NCI-H2171 (cell line): ENCODE results near the gene TMEM125.

Source experiments
- DNase-seq: peaks from one replicate; lab custom pipeline; 2025; lab: John Stamatoyannopoulos, UW

The TMEM125 gene

DNA sequence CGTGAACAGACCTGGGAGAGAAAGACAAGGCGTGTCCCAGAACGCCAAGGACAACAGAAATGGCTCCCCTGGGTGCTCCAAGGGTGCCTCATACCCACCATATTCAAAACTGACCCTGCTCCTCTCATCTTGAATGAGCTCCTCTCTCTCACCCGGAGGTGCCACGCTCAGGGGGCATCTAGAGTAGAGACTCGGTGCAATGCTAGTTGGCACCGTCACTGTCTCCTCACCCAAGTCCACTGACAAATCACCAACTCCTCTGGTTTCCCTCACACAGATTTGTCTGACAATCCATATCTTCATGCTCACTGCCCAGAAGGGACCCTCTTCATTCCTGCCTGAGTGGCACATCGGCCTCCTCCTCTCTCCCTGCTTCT, 5.0 kb downstream of the TMEM125 start:
- DNase-seq, result no peak

DNA sequence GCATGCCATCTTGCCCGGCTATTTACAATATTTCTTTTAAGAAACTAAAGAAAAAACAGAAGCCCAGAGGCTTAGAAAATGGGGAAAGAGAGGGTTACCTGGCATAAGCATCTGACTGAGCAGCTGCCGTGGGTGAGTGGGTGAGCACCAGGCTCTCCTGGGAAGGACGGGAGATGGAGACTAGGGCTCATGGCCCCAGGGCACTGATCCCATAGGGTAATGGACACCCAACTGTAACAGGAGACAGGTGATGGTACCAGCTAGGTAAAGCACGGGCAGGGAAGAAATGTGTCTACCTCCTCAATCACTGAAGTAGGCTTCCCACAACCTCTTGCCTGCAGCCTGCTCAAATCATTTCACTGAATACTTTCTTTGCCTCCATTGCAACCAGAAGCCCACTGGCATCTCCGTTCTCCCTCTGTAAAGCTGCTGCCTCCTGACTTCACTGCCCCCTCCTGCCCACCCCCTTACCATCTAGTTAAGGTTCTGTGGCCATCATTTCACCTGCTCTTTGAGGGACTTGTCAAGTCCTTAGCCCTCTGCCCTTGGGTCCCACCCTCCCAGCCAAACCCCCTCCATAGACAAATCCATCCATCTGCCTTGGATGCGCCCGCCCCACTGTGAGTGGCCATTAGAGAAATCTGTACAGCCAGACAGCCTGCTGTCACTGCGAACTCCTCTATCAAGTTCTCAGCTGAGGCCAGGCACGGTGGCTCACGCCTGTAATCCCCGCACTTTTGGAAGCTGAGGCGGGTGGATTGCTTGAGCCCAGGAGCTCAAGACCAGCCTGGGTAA, 6.2 kb downstream of the TMEM125 start:
- no peak for DNase-seq

DNA sequence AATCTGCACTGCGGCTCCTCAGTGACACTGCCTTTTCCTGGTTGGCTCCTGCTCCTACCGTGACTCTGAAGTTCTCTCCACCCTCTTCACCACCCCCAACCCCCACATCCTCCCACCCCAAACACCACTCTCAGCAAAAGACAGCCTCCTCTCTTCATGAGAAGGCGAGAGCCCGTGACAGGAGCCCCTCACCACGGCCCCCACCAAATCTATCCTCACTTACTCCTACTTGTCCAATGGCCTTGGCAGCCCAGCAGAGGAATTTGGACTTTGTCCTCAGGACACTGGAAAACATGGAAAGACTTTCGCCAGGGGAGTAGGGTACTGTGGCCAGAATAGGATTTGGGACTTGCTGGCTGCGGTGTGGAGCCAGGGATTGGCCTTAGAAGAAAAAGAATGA, 6.9 kb downstream of the TMEM125 start:
- no peak for DNase-seq

DNA sequence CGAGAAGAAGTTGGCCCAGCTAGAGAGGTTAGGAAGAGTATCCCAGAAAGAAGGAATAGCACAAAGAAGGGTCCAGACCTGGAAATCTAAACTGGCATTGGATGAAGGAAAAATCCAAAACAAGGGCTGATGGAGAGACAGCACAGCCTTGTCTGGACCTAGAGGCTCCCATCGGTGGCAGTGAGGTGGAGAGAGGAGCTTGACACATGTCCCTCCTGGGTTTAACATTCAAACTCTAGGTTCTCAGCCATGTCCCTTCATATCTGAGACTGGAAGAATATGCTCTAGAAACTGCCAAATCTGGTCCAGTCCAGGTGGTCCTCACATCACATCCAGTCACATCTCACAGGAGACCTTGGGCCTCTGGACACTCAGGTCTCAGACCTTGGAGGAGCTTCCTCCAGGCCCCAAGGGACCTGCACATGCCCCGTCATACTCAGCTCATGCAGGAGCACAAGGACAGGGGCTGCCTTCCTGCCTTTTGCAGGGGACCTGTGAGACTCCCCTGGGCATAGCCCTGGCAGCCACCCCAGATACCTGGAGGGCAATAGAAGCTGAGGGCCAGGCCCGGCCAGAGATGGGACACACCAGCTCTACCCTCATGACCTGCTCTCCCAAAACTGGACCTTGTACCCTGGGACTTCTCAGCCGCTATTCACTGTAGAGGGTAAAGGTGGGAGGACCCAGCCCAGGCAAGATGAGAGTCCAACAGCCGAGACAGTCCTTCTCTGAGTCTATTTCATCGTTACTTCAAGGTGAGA, 7.5 kb downstream of the TMEM125 start:
- DNase-seq, result no peak

DNA sequence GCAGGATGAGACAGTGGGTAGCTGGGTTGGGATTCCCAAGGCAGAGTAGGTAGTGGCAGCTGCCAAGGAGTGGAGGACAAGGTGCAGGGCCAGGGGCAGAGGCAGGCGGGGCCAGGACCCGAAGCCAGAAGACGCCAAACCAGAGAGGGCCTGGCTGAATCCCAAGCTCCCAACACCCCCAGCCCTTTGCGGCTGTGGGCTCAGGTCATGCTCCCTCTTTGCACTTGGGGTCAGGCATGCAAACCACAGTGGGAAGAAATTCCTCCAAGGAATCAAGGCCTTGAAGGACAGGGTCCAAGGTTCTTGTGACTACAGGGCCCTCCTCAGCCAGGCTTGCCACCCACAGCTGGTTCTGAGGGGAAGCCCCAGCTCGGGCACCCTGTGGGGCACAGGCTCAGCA, 9.4 kb downstream of the TMEM125 start:
- DNase-seq, result no peak

DNA sequence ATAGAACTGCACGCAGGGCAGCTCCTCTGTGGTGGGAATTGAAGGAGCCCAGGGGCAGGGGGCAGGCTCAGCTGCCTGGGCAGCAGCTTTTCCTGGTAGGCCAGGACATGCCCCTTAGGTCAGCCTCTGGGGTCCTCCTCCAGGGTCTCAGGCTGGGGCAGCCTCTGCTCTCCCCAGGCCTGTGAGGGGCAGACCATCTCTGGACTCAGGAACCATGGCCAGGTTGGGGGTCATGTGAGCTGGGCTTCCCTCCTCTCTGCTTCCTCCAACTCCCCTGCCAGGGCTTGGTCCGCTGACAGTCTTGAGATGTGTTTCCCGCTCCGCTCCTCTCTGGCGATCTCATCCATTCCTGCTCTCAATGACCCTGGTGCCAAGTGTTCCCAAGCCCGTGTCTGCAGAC, 9.9 kb downstream of the TMEM125 start:
- DNase-seq, result no peak

DNA sequence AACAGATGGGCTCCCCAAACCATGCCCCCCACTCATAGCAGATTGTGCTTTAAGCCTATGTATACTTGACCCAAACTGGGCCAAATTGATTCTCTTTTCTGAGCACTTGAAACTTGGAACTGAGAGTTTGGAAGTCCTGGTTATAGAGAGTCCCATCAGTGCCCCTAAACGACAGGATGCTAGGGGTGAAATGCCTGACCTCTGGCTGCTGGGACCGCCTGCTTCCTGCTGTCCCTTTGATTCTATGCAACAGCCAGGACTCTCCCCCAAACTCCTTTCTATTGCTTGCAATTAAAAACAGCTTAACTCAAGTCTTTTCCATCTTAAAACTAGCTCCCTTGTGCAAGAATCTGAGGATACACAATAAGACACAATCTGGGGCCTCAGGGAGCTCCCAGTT, 10.9 kb downstream of the TMEM125 start:
- no peak for DNase-seq

DNA sequence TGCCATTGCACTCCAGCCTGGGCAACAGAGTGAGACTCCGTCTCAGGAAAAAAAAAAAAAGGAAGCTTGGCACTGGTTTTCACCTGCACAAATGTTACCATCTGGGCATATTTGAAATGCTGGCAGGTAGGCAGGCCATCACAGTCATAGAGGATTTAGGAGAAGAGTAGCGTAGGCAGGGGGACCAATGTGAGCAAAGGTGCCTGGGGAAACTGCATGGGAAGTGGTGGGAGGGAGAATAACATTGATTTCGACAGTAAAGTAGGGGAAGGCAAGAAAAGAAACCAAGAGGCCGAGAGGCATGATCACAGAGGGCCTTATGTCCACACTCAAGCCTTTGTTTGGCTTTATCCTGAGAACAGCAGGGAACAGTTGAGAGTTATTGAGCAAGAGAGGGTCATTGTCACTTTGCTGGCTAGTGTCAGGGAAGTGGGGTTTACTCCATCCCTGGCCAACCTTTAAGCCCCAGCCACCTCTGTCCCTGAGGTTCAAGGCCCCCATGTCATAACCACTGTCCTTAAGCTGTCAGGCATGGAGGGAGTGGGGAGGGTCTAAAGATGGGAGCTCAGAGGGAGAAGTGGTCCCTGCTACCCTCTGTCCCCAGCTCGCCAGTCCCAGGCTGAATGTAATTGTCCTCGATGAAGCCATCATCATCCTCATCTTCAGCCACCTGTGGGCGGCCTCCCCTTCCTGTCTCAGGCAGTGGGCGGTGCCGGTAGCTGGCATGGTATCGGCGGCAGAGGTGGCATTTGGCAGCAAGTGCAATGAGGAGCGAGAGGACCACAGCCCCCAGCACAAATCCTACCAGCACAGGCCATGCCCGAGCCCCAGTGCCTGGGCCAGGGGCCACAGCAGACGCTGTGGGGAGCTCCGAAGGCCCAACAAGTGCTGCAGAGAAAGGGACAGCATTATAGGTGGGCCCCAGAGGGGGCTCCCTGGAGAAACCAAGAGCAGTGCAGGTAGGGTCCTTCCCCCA, 12.7 kb downstream of the TMEM125 start:
- DNase-seq, result no peak

DNA sequence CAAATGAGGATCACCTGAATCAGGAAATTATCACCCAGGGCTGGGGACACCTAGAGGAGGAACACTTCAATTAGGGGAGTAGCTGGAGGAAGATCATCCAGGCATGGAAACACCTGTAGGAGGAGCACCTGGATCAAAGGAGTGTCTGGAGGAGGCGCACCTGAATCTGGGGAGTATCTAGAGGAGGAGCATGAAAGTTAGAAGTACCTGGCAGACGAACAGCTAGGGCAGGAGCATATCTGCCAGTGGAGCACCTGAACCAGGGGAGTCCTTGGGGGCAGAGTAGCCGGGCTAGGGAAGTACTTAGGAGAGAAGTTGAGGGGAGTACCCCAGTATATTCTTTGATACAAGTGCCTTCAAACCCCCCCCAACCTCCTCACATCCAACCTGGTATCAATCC, 14.3 kb downstream of the TMEM125 start:
- DNase-seq, result no peak

DNA sequence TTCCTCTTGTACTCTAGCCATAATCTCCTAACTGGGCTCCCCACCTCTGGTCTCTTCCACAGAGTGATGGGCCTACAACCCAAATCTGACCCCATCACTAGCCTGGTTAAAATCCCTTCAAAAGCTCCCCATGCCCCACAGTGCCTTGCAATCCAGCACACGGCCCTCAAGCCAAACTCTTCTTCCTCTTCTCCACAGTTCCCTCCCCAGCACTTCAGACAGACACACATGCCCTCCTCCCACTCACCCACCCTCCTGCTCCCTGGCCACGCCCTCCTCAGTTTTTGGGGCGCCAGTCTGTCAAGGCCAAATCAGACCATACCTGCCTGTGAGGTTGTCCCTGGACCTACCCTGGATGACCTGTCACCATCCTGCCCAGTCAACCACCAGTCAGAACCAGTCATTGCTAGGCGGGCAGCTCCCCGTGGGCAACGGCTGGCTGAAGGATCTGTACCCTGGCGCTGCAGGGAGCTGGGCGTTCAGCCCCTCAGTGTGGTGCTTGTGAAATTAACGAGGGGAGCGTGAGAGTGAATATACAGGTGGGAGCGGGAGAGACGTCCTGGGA, 14.8 kb downstream of the TMEM125 start:
- no peak for DNase-seq

DNA sequence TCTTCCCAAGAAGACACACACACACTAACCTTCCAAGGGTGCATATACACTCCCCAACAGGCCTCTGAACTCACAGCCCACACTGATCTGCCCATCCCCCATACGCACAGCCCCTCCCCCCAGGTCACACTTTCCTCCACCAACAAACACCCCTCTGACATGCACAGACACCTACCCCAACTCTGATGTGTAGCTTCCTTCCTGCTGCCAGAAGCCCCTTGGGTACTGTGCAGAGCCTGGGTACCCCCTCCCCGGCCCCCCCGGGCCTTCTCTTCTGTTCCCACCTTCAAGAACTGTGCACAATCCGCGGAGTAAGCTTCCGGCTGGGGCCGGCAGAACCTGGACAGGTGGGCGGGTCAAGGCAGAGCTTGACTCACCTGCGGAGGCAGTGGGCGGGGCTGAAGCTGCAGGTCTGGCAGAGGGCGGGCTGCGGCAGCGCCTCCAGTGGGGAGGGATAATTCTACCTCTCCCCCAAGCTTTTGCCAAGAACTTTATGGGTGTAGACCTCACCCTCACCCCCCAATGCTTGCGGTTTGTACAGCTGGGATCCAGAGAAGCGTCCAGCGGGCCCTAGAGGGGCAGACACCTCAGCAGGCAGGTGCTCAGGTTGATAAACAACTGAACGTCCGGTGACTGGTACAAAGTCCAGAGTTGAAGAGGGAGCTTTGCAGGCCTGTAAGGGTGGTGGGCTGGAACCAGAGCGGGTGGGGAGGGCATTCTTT, 15.6 kb downstream of the TMEM125 start, which contains the start of gene C1orf210:
C1orf210 (minus strand) TSS at position 313 of the 722 bp plus-strand sequence. CDS start 2,311 bp downstream, outside the sequence.
- DNase-seq, result peak; percentile 21

DNA sequence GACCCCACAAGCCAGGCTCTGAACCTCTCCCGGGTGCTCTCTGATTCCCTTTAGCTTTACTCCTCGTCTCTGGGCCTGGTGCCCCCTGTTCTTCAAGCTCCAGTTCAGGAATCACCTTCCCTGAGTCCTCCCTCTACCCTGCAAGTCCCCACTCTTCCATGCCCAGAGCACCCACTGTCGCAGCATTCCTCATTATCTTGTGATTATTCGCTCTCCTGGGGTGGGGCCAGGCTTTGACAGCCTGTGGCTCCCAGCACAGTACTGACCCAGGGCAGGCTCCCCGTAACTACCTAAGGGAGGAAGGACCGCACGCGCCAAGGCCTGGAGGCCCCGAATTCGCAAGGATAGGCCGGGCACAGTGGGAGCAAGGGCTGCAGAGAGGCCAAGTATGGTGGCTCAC, 16.3 kb downstream of the TMEM125 start:
- no peak for DNase-seq

DNA sequence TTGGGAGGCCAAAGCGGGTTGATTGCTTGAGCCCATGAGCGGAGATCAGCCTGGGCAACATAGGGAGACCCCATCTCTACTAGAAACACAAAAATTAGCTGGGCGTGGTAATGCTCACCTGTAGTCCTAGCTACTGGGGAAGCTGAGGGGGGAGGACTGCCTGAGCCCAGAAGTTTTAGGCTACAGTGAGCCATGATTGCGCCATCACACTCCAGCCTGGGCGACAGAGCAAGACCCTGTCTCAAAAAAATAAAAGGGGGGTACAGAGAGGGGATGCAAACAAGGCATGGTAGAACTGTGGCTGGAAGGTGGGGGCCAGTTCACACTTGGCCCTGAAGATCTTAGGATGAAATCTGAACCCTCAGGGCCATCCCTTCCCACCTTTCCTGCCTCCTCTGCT, 16.8 kb downstream of the TMEM125 start:
- no peak for DNase-seq

DNA sequence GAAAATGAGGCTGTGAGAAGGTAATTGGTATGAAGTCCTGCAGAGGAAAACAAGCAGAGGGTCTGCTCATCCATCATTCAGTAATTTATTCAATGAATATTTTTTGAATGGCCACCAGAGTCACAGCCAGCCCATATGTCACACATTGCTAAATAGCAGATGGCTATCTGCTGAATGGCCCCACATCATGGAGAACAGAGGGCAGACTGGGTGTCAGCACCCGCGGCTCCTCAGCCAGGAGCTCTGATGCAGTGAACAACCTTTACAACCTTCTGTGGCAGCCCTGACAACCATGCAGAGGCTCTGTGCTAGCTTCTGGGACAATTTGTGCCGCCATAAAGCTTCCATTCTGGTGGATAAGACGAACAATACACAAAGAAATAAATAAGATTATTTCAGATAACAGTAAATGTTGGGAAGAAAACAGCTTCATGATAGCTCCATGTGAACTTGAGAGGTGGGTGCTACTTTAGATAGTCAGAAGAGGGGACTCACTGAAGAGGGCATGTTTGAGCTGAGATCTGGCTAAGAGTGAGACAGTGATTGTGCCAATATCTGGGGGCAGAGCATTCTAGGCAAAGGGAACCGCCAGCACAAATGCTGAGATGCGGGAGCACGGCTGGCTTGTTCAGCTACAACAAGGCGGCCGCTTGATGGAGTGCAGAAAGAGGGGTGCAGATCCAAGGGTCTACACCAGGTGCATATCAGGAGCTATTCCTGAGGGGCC, 18.4 kb downstream of the TMEM125 start:
- no peak for DNase-seq

DNA sequence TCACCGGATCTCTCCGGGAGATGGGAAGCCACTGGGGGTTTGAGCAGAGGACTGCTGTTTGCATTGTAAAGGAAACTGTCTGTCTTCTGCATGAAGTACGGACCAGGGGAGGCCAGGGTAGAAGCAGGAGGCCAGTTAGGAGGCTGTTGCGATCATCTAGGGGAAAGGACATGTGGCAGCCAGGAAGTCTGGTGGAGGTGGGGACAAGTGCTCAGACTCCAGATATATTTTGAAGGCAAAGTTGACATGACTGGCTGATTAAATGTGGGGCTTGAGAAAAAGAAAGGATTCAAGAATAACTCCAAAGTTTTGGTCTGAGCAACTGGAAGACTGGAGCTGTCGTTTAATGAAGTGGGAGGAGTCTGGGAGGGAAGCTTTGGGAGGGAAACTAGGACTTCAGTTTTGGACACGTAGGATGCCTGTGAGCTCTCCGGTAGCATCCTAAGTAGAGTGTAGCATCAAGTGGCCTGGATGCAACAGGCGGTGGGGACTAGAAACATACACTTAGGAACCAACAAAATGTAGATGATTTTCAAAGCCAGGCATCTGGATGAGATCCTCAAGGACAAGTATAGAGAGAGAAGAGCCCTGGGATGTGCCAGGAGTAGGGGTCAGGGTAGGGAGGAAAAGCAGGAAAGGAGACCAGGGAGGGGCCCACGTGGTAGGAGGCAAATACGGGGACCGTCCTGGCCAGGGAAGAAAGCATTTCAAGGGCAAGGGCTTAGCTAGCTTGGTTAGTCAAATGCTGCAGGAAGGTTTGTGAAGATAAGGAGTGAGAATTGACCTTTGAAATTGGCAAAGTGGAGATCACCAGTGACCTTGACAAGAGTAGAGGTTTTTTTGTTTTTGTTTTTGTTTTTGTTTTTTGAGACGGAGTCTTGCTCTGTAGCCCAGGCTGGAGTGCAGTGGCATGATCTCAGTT, 19.3 kb downstream of the TMEM125 start:
- DNase-seq, result no peak

DNA sequence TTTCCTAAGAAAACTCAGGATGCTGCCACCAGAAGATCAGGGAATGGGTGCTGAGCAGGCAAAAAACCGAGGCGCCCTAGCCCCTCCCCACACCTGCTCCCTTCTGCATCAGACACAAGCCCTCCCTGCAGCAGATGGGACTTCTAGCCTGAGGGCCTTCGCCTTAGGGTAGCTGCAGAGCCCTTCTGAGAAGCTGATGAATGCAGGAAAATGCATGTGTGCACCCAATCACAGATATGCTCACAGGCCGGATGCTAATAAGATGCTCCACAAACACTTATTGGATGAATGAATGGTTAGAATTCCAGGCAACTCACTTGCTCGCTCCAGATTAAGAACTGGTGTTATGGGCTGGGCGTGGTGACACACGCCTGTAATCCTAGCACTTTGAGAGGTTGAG, 22.4 kb downstream of the TMEM125 start:
- peak; percentile 83 for DNase-seq

DNA sequence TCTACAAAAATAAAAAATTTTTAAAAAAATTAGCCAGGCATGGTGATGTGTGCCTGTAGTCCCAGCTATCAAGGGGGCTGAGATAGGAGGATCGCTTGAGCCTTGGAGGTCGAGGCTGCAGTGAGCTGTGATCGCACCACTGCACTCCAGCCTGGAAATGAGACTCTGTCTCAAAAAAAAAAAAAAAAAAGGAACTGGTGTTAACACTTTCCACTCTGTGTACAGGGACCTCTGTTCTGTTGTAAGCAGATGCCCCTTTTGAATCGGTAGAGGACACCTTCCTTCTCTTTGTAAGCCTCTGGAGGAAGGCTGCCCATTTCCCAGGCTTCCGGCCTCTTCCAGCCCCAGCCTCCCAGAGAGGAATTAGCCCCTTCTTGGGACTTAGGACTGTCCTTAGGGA, 22.9 kb downstream of the TMEM125 start:
- no peak for DNase-seq

DNA sequence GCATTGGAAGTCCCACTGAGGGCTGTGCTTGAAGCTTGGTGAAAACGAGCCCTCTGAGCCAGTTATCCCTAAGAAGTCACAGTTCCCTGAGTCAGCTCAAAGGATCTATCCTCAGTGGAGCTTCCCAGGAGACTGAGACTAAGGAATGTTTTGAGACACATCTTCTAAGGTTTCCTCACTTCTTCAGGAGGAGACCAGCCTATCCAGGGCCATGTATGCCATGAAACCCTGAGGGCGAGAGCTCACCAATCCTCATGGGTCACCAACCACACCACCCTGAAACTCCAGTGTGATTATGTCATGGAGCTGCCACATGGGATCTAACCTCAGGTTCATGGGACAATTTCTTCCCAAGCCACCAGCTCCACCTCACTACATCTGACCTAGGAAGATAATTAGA, 23.4 kb downstream of the TMEM125 start:
- DNase-seq, result no peak
